HCT116 (cell line): ENCODE measurements around the gene SH3GL1. TPM values are rescaled to one million over a fixed set of nuclear protein-coding genes. Genes with fewer than 3 reads are reported as not detected.

Source experiments
- ATAC-seq: fragments of 200-7000 bp; cut with Tn5 transposase; 2 replicates; pipeline ENCODE4 v1.9.1; 2020; ENCODE audit warnings: mild to moderate bottlenecking, moderate library complexity
- BruUV-seq: library from RNA; stranded (reverse); fragments of 400-500 nt; replicated peaks from 2 replicates; lab custom pipeline; 2021; lab: Mats Ljungman, UMichigan
- CTCF ChIA-PET: fragments of 300-600 bp; sonication (Branson Sonifier 250); formaldehyde crosslinking; loops from one replicate; lab custom pipeline; 2021; ENCODE audit warnings: antibody characterized with exemption; lab: Charles Lee
- POLR2A ChIA-PET: fragments of 300-600, 350-600 bp; sonication (Branson Sonifier 250); formaldehyde crosslinking; loops from one replicate; lab custom pipeline; 2021; ENCODE audit warnings: antibody characterized with exemption; lab: Charles Lee
- RAD21 ChIA-PET, 2 experiments: fragments of 300-600 bp; sonication (Branson Sonifier 250); formaldehyde crosslinking; loops; one replicate each; lab custom pipeline; 2023; ENCODE audit warnings: low total read pairs in 2 of 2; ENCODE audit not compliant: uncharacterized antibody in 2 of 2, unreplicated experiment in 2 of 2, low non-redundant PET in 1 of 2; lab: Charles Lee
- DNase-seq: peaks from one replicate; pipeline ENCODE4 v3.0.0-alpha.2; 2010; ENCODE audit warnings: low read depth, low spot score
- H2AFZ ChIP-seq: fragments of 200-600 bp; shearing (Covaris generic), sonication (generic); 2 replicates; pipeline ENCODE4 v1.6.1; 2017; ENCODE audit warnings: low read depth, mixed run types, mixed read lengths, antibody characterized with exemption, low read length; ENCODE audit not compliant: poor library complexity, severe bottlenecking
- H3K27ac ChIP-seq: 2 replicates; pipeline ENCODE4 v1.5.1; 2012; ENCODE audit warnings: low read depth, low read length
- H3K27me3 ChIP-seq: fragments of 200-600 bp; sonication (generic); 2 replicates; pipeline ENCODE4 v1.6.1; 2016; ENCODE audit warnings: mixed run types, low read length, mixed read lengths; ENCODE audit not compliant: insufficient read depth
- H3K36me3 ChIP-seq, 2 experiments: fragments of 200-500 bp in 1 of 2; fragments of 200-600 bp in 1 of 2; sonication (Bioruptor generic) in 1 of 2; sonication (generic) in 1 of 2; 2 replicates each; pipeline versions ENCODE4 v1.5.1 to v1.6.1; 2014 to 2016; ENCODE audit warnings: low read length in 2 of 2, inconsistent platforms in 1 of 2, mixed read lengths in 1 of 2, mixed run types in 1 of 2; ENCODE audit not compliant: insufficient read depth in 2 of 2, control insufficient read depth in 1 of 2
- H3K4me1 ChIP-seq, 2 experiments: fragments of 200-600 bp in 1 of 2; sonication (generic) in 1 of 2; 2 replicates each; pipeline versions ENCODE4 v1.5.1 to v1.6.1; 2012 to 2017; ENCODE audit warnings: low read length in 2 of 2, inconsistent platforms in 1 of 2, mild to moderate bottlenecking in 1 of 2, mixed read lengths in 1 of 2, mixed run types in 1 of 2, moderate library complexity in 1 of 2; ENCODE audit not compliant: insufficient read depth in 2 of 2, control insufficient read depth in 1 of 2
- H3K4me2 ChIP-seq: fragments of 200-600 bp; sonication (generic); 2 replicates; pipeline ENCODE4 v1.6.1; 2017; ENCODE audit warnings: mixed run types, low read length, mixed read lengths
- H3K4me3 ChIP-seq, 2 experiments: fragments of 200-600 bp in 1 of 2; sonication (generic) in 1 of 2; replicated peaks in 1 of 2; 2 replicates each; pipeline ENCODE4 v1.5.1; 2011 to 2016; ENCODE audit warnings: low read length in 2 of 2, control low read depth in 1 of 2, low read depth in 1 of 2, mild to moderate bottlenecking in 1 of 2, mixed read lengths in 1 of 2, mixed run types in 1 of 2
- H3K79me2 ChIP-seq: fragments of 200-600 bp; sonication (generic); 2 replicates; pipeline ENCODE4 v1.6.1; 2017; ENCODE audit warnings: mild to moderate bottlenecking, mixed run types, low read length, moderate library complexity, mixed read lengths; ENCODE audit not compliant: insufficient read depth
- H3K9ac ChIP-seq: fragments of 200-600 bp; sonication (generic); 2 replicates; pipeline ENCODE4 v1.6.1; 2016; ENCODE audit warnings: low read length, mixed read lengths
- H3K9me2 ChIP-seq: fragments of 200-600 bp; sonication (generic), shearing (Covaris generic); 2 replicates; pipeline ENCODE4 v1.6.1; 2017; ENCODE audit warnings: mixed run types, mild to moderate bottlenecking, moderate library complexity; ENCODE audit not compliant: insufficient read depth
- H3K9me3 ChIP-seq, 2 experiments: fragments of 200-500 bp in 1 of 2; fragments of 200-600 bp in 1 of 2; sonication (Bioruptor generic) in 1 of 2; sonication (generic) in 1 of 2; 2 replicates each; pipeline ENCODE4 v1.6.1; 2014 to 2017; ENCODE audit warnings: low read length in 2 of 2, mixed read lengths in 2 of 2, inconsistent platforms in 1 of 2, low read depth in 1 of 2, mild to moderate bottlenecking in 1 of 2, mixed run types in 1 of 2, moderate library complexity in 1 of 2; ENCODE audit not compliant: control insufficient read depth in 1 of 2, insufficient read depth in 1 of 2
- H4K20me1 ChIP-seq: fragments of 200-600 bp; sonication (generic), shearing (Covaris generic); 2 replicates; pipeline ENCODE4 v1.6.1; 2017; ENCODE audit warnings: mixed run types, mild to moderate bottlenecking, moderate library complexity; ENCODE audit not compliant: insufficient read depth
- CEBPB ChIP-seq: IDR thresholded peaks from 2 replicates; pipeline ENCODE4 v1.6.1; 2012; ENCODE audit warnings: low read depth
- EZH2phosphoT487 ChIP-seq: fragments of 200-600 bp; IDR thresholded peaks from 2 replicates; pipeline ENCODE4 v1.6.1; 2018; ENCODE audit warnings: antibody characterized with exemption, borderline replicate concordance
- JUND ChIP-seq: IDR thresholded peaks from 2 replicates; pipeline ENCODE4 v1.6.1; 2012
- POLR2A ChIP-seq: IDR thresholded peaks from 2 replicates; pipeline ENCODE4 v1.7.0; 2011; ENCODE audit warnings: borderline replicate concordance; ENCODE audit not compliant: insufficient read depth, insufficient read length; ENCODE audit errors: extremely low read depth
- POLR2AphosphoS5 ChIP-seq: IDR thresholded peaks from 2 replicates; pipeline ENCODE4 v1.6.1; 2011; ENCODE audit warnings: mild to moderate bottlenecking, low read depth, low read length, moderate library complexity
- SIN3A ChIP-seq: IDR thresholded peaks from 2 replicates; pipeline ENCODE4 v1.6.1; 2012; ENCODE audit warnings: low read depth
- SRF ChIP-seq: IDR thresholded peaks from 2 replicates; pipeline ENCODE4 v1.6.1; 2012; ENCODE audit warnings: low read depth
- ZBTB33 ChIP-seq: IDR thresholded peaks from 2 replicates; pipeline ENCODE4 v1.6.1; 2011; ENCODE audit warnings: mild to moderate bottlenecking, low read length, moderate library complexity; ENCODE audit not compliant: insufficient replicate concordance; ENCODE audit errors: extremely low read depth
- ZFX ChIP-seq: fragments of 450-650 bp; IDR thresholded peaks from 2 replicates; pipeline ENCODE4 v1.6.1; 2017
- ZNF274 ChIP-seq: fragments of 200-500 bp; sonication (Bioruptor generic); IDR thresholded peaks from 2 replicates; pipeline ENCODE4 v1.6.1; 2014; ENCODE audit warnings: mild to moderate bottlenecking, low read depth, low read length, inconsistent platforms
- intact Hi-C: fragments of 100-400 bp; cut with micrococcal nuclease; formaldehyde crosslinking; loops from 2 replicates; pipeline ENCODE4 v1.10.0; 2022
- total RNA-seq: library from RNA; stranded (reverse); gene quantifications from one replicate; pipeline ENCODE4 v1.2.1, GENCODE V29; 2021; ENCODE audit not compliant: unreplicated experiment
- TF ChIP-seq, protein P1 (sequence below): IDR thresholded peaks from 2 replicates; pipeline ENCODE4 v1.6.1; 2012
- TF ChIP-seq, protein P2 (sequence below): IDR thresholded peaks from 2 replicates; pipeline ENCODE4 v1.6.1; 2012

Gene SH3GL1
- total RNA-seq, 1 experiment from 2014 or later, result 86.0 TPM

DNA sequence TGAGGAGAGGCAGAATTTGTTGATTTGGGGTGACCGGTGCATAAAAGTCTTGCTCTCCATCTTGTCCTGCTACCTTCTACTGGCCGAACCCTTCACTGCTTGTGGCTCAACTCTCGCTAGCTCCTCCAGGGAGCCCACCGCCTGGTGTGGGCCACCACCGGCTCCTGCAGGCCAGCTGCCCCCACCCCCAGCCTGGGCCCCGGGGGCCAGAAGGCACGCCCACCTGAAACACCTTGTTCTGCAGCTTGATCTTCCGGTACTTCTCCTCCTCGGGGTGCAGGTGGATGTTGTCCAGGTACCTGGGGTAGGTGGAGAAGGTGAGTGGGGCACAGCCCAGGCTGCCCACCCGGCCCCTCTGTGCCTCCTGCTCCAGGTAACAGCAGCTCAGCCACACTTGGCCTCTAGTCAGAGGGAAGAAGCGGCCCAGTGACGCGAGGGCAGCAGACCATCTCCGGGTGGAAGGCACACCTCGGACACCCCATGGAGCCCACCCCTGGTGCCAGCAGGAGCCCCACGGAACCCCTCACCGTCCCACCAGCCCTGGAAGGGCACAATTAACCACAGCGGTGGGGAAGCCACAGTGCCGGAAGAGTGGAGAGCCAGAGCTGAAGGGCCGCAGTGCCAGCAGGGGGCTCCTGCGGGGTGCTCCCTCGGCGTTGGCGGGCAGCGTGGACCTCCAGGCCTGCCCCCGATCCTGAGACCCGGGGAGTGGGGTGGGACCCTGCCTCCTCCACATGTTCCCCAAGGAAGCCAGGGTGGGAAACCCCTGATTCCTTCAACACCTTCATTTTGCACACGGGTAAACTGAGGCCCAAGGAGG, 47.2 kb upstream of the SH3GL1 start:
- Histone ChIP-seq H3K27me3 (no peaks in the 10 kb centered on the region), H2AFZ (no peak overlapping the region), H3K4me3 (no peak overlapping the region), H3K36me3 (peaks cover 5 to 20% of the 10 kb centered on the region in 2 experiments), H3K79me2 (no peaks in the 10 kb centered on the region), H3K27ac (no peak overlapping the region), H3K9me2 (no peaks in the 10 kb centered on the region), H3K4me2 (no peak overlapping the region), H3K9ac (no peak overlapping the region), H4K20me1 (no peaks in the 10 kb centered on the region), H3K9me3 (no peaks in the 10 kb centered on the region), H3K4me1 (no peaks in the 10 kb centered on the region)
- RAD21 ChIA-PET, result no interaction called here
- TF ChIP-seq POLR2A (no peak), ZBTB33 (no peak), POLR2AphosphoS5 (no peak), JUND (no peak), SRF (no peak), ZNF274 (no peak), SIN3A (no peak), ZFX (no peak), EZH2phosphoT487 (no peak), CEBPB (no peak)
- TF ChIP-seq, protein P1, sequence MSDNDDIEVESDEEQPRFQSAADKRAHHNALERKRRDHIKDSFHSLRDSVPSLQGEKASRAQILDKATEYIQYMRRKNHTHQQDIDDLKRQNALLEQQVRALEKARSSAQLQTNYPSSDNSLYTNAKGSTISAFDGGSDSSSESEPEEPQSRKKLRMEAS, result no peak
- TF ChIP-seq, protein P2, sequence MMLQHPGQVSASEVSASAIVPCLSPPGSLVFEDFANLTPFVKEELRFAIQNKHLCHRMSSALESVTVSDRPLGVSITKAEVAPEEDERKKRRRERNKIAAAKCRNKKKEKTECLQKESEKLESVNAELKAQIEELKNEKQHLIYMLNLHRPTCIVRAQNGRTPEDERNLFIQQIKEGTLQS, result no peak
- POLR2A ChIA-PET, result no interaction called here
- BruUV-seq, result no TSS peak
- DNase-seq (no peak), ATAC-seq (no peak)
- intact Hi-C loops, result no loop called here
- CTCF ChIA-PET, result no interaction called here
